RCC 7860 (cell line): ENCODE results near the gene CYP46A1.

ENCODE experiments used
- DNase-seq: peaks from one replicate; pipeline ENCODE4 v3.0.0-alpha.2; 2015; ENCODE audit warnings: low spot score
- FAIRE-seq: peaks from 2 replicates; lab custom pipeline; 2012; peaks lifted over from hg19 to GRCh38; lab: Jason Lieb, UNC

CYP46A1 gene

GRCh38 chr14:99727096-99727870 lies 43.2 kb downstream of the CYP46A1 start:
- DNase-seq (no peak), FAIRE-seq (no peak)

- FAIRE-seq = no peak
- DNase-seq = no peak
Observed at GRCh38 chr14:99728231-99728920, 44.3 kb downstream of the CYP46A1 start.

DNA sequence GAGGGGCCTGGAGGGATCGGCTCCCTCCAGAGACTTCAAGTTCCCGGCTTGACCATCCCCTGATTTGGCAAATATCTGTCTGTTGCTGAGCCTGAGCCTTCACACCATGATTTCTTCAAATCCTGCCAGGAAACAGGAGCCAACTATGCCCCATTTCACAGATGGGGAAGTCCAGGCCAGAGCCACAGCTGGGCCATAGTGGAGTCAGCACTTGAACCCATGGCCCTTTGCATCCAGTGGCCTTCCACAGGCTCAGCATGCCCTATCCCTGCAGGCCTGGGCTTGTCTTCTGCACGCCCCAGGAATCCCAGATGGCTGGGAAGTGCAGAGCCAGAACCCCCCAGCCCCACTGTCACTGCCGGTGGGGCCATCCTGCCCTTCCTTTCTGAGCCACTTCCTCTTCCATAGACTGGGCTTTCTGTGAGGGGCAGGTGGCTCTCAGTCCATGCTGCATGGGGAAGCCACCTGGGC lies 44.9 kb downstream of the CYP46A1 start:
- no peak for FAIRE-seq
- DNase-seq = no peak

- DNase-seq (no peak), FAIRE-seq (no peak)
Observed at GRCh38 chr14:99729991-99730875, 46.1 kb downstream of the CYP46A1 start.

GRCh38 chr14:99730876-99731546 lies 46.9 kb downstream of the CYP46A1 start:
- no peak for DNase-seq
- no peak for FAIRE-seq

GRCh38 chr14:99731547-99732435 lies 47.7 kb downstream of the CYP46A1 start:
- FAIRE-seq (no peak), DNase-seq (no peak)

- DNase-seq (no peak), FAIRE-seq (no peak)
Observed at GRCh38 chr14:99732436-99733210, 48.5 kb downstream of the CYP46A1 start.

DNA sequence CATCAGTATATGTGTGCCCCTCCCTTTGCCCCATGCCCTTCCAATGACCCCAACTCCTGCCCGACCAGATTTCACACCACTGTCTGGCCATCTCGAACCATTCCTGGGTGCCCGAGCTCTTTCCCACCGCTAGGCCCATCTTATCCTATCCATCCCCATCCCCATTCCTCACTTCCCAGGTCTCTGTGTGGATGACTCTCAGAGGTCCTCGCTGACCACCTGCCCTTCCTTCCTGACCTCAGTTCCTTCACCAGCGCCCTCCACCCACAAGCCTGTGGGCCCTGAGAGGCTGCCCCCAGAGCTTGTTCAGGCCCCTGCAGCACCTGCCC lies 49.1 kb downstream of the CYP46A1 start:
- no peak for DNase-seq
- no peak for FAIRE-seq

- DNase-seq (no peak), FAIRE-seq (no peak)
Observed at GRCh38 chr14:99733540-99734405, 49.7 kb downstream of the CYP46A1 start.

- DNase-seq (no peak), FAIRE-seq (no peak)
Observed at GRCh38 chr14:99734406-99735051, 50.4 kb downstream of the CYP46A1 start.

- no peak for FAIRE-seq
Observed at GRCh38 chr14:99735189-99736135, 51.4 kb downstream of the CYP46A1 start.

GRCh38 chr14:99736603-99737371 lies 52.7 kb downstream of the CYP46A1 start:
- no peak for DNase-seq
- no peak for FAIRE-seq

More at GRCh38 chr14:99735189-99736135, 51.4 kb downstream of the CYP46A1 start:
- no peak for DNase-seq

- FAIRE-seq (no peak), DNase-seq (no peak)
Observed at GRCh38 chr14:99737451-99737951, 53.4 kb downstream of the CYP46A1 start.

GRCh38 chr14:99737956-99738667 lies 54.0 kb downstream of the CYP46A1 start:
- no peak for DNase-seq
- FAIRE-seq = no peak

- no peak for DNase-seq
Observed at GRCh38 chr14:99740411-99740810, 56.3 kb downstream of the CYP46A1 start.

More at GRCh38 chr14:99740411-99740810, 56.3 kb downstream of the CYP46A1 start:
- FAIRE-seq = no peak
